T-helper 2 cell treated with Interferon-gamma antibody and Interleukin-4, amounts not matched to agents 100 ng/mL and 5 ng/mL, for 36 hours (primary cell): ENCODE measurements around the gene AKR1D1. TPM values are rescaled to one million over a fixed set of nuclear protein-coding genes. Genes with fewer than 3 reads are reported as not detected.
"Not testable (repeated sequence)": the region's sequence is repeated elsewhere in the genome, so short reads cannot be mapped to it uniquely, and the experiment has no call there.

Experiments
- intact Hi-C: fragments of 100-400 bp; cut with micrococcal nuclease; formaldehyde crosslinking; loops from one replicate; pipeline ENCODE4 v1.15.1; 2023
- total RNA-seq: library from RNA; stranded (reverse); gene quantifications from 2 replicates; pipeline ENCODE4 v1.2.3, GENCODE V29; 2022

AKR1D1 gene
- total RNA-seq, 1 donor from 2014 or later = not detected

DNA sequence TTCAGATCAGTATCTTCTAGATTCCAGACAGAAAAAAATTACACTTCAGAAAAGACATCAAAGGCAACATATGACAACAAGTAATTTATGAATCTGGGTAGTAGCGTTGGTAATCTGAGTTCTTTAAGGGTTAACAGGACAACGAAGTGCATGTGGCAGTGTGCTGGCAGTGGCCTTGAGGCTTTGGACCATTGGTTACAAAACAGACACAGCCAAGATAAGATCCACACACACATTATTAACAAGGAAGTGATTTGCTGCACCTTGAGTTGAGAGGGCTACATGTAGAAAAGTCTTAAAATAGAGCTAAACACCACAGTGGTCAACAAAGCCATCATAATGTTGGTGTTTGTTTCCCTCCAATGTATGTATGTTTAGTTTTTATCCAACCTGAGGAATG is 40.6 kb downstream of the AKR1D1 start:
- intact Hi-C loops = no loop called here

GRCh38 chr7:138120140-138120827 is 44.0 kb downstream of the AKR1D1 start:
- intact Hi-C loops = no loop called here

- intact Hi-C loops = no loop called here
These were observed 45.9 kb downstream of the AKR1D1 start for GRCh38 chr7:138122162-138122561.

DNA sequence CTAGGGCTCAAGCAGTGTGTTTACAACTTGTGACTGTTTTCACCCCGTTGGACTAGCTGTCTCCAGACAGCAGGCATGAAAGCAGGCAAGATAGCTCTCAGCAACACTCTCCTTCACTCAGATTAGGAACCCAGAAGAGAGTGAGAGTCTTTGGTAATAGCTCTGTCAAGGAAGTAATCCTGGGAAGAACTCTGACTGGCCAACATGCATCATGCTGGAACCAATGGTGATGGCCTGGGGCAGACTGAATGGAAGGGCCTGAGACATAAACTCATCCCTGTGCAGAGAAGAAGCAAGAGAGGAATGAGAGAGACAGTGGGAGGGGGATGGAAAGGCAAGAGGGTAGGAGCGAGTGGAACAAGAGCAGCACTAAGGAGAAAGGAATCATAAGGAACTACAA is 48.9 kb downstream of the AKR1D1 start:
- intact Hi-C loops = no loop called here

DNA sequence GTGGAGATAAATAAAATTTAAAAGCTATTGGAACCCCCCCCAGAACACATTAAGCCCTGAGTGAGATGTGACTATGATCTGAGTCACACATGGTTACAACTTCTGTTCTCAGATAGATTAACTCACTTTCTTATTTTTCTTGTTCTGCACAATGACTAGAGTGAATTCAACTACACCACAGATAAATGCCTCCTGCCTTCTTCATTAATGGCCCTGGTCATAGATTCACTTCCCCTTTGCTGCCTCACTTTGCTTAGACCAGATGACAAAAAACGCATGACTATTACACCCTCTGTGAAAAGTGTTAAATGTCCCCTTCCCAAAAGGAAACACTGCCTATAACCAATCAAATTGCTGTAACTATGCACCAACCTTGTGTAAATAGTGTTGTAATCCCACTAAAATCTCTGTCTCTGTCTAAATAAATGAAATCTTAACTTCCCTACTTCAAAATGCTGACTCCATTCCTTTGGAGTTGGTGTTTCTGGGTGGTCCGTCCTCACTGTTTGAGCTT is 49.4 kb downstream of the AKR1D1 start:
- intact Hi-C loops = no loop called here

- intact Hi-C loops = no loop called here
These were observed 50.7 kb downstream of the AKR1D1 start for GRCh38 chr7:138126928-138127327.

- intact Hi-C loops = no loop called here
These were observed 51.7 kb downstream of the AKR1D1 start for GRCh38 chr7:138127996-138128395.

DNA sequence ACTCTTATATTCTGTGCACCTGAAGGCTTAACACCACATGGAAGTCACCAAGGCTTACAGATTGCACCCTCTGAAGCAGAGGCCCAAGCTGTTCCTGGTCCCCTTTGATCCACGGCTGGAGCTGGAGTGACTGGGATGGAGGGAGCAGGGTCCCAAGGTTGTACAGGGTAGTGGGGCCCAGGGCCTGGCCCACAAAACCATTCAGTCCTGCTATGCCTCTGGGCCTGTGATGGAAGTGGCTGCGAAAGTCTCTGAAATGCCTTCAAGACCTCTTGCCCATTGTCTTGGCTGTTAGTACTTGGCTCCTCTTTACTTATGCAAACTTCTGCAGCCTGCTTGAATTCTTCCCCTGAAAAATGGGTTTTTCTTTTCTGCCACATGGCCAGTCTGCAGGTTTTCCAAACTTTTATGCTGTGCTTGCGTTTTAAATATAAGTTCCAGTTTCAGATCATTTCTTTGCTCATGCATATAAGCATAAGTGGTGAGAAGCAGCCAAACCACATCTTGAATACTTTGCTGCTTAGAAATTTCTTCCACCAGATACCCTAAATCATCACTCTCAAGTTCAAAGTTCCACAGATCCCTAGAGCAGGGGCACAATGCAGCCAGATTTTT is 53.4 kb downstream of the AKR1D1 start:
- intact Hi-C loops = no loop called here

DNA sequence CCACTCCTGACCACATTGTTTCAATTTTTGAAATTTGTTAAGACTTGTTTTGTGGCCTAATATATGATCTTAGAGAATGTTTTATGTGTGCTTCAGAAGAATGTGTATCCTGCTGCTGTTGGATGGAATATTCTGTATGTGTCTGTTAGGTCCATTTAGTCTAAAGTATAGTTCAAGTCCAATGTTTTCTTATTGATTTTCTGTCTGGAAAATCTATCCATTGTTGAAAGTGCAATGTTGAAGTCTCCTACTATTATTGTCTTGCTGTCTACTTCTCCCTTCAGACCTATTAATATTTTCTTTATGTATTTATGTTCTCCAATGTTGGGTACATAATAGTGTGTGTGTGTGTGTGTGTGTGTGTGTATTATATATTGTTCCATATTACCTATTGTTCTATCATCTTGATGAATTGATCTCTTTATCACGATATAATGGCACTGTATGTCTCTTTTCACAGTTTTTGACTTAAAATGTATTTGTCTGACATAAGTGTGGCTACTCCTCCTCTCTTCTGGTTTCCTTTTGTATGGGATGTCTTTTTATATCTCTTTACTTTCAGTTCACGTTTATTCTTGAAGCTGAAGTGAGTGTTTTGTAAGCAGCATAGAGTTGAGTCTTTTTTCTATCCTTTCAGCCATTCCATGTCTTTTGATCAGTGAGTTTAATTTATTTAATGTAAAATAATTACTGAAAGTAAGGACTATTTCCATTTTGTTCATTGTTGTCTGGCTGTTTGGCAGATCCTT is 61.3 kb downstream of the AKR1D1 start:
- intact Hi-C loops = no loop called here

GRCh38 chr7:138138244-138138643 is 62.0 kb downstream of the AKR1D1 start:
- intact Hi-C loops = no loop called here

DNA sequence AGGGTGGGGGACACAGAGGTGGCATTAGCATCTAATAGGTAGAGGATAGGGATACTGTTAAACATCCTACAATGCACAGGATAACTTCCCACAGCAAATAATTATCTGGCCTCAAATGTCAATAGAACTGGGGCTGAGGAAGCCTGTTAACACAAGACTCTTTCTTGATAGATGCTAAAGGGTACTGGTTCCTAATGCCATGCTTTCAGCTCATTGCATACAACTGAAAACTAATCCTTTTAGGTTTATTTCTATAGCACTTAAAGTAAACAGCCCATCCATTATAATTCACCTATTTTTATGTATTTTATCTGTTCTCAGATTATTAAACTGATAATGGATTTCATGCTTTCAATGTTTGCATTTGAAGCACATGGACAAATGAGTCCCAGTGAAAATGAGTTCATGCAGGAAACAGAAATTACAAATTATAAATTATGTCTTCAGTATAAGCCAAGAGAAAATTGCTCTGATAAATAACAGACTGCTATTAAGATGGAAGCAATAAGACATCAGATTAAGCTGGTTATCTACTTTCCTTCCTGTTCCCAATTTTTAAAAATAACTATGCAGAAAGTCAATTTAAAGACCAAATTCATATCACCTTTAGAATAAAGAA is 66.4 kb downstream of the AKR1D1 start:
- intact Hi-C loops = no loop called here

DNA sequence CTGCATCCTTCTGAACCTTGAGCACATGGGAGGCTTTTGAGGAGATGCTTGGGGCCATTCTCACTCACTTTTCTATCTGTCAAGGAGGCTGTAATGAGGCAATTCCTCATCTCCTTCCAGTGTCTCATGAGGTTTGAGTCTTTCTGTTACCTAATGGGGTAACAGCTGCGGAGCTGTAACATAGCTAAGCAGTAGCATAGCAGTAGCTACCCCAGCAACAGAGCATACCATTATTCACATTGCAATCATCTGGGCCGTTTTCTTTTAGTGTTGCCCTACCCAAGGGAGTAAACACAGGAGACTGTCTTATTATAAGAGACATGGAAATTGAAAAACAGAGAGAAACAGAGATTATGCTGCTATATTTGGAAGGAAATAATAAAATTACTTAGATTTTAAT is 68.7 kb downstream of the AKR1D1 start:
- intact Hi-C loops = no loop called here

- intact Hi-C loops = not testable (repeated sequence)
These were observed 70.0 kb downstream of the AKR1D1 start for GRCh38 chr7:138146221-138146620.

GRCh38 chr7:138146757-138147734 is 70.8 kb downstream of the AKR1D1 start:
- intact Hi-C loops = not testable (repeated sequence)

DNA sequence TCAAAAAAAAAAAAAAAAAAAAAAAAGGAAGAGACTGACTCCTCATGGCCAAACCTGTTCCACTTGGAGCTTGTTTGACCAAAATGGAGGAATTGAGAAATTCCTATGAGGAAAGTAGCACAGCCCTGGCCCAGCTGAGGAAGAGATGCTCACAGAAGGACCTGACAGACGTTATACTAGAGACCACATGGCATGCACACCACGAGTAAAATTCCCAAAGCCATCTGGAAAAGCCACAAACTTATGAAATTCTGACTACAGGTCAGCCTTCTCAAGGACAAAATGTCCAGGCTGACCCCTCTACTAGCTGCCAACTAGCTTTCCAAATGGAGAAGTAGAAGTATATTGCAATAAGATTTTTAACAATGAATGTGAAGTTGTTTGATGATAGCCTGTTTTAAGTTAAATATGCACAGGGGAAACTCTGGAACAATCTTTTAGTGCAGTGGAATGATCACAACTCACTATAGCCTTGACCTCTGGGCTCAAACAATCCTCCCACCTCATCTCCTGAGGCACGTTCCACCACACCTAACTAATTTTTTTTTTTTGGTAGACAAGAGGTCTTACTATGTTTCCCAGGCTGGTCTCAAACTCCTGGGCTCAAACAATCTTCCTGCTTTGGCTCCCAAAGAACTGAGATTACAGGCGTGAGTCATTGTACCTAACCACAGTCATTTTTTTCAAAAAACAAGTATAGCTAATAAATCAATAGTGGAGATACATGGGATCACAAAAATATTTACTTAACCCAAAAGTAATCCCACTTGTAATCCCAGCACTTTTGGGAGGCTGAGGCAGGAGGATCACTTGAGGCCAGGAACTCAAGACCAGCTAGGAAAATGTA is 75.7 kb downstream of the AKR1D1 start:
- intact Hi-C loops = no loop called here

- intact Hi-C loops = no loop called here
These were observed 78.4 kb downstream of the AKR1D1 start for GRCh38 chr7:138154661-138155060.

DNA sequence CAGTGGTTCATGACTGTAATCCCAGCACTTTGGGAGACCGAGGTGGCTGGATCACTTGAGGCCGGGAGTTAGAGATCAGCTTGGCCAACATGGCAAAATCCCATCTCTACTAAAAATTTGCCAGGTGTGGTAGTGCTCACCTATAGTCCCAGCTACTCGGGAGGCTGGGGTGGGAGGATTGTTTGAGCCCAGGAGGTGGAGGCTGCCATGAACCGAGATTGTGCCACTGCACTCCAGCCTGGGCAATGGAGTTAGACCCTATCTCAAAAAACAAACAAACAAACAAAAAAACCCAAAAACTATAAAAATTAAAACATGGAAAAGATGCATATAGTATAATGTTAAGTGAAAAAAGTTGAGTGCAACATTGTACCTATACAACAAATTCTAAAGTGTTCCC is 81.4 kb downstream of the AKR1D1 start:
- intact Hi-C loops = no loop called here

DNA sequence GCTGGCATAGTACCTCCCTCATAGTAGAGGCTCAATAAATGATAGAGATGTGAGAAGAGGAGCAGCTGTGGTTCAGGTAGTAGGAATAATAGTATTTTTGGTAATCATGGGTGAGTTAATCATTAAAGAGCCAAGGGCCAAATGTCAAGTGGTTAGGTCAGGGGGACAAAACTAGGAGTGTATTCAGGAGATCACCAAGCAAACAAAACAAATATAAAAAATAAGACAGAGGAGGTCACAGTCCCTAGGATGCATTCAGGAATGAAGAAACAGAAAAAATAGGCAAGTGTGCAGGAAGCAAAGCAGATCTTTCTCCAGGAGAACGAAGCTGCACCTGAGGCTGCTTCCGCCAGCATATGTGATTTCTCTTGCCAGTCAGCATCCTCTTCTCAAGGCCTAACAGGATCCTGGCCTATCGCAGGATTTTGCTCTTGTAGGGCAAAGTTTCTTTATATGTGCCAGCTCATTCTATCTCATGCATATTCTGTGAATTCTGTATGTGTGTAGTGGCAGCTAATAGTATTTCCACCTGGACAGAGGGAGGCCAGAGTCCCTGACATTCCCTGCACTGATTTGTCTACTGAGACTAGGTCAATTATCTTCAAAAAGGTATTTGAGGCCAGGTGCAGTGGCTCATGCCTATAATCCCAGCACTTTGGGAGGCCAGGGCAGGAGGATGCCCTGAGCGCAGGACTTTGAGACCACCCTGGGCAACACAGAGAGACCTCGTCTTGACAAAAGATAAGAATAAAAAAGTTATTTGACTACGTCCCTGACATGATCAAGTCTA is 82.7 kb downstream of the AKR1D1 start:
- intact Hi-C loops = no loop called here

DNA sequence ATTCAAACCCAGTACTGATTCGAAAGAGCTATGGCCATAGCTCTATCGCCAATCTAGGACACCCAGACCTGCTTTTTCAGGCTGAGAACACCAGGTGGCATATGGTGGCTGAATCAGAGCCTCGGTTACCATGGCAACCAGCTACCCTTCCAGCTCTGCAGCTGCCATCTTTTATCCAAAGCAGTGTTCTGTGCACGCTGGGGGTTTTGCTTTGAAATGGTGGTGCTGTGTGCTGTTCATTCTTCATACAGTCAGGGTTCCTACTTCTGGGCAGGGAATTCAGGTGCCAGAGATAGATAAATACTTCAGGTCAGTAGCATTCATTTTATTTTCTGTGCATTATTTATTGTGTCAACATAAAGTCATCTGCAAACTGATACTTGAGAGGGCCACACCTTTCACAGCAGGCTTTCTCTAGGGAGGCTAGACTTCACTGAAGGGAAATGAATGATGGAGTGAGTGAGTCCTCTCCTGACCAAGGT is 85.4 kb downstream of the AKR1D1 start:
- intact Hi-C loops = loop anchor here (1.0 to 10.0 kb wide), 4 partner anchors 463 to 705 kb away; no protein-coding TSS in a partner anchor
